GM18951 (cell line): ENCODE measurements around the gene STRADB.
"Not testable (repeated sequence)": the region's sequence is repeated elsewhere in the genome, so short reads cannot be mapped to it uniquely, and the experiment has no call there.

Experiments used
- POLR2A ChIP-seq: IDR thresholded peaks from 4 replicates; pipeline ENCODE4 v1.6.1; 2011; ENCODE audit warnings: mild to moderate bottlenecking; ENCODE audit not compliant: insufficient read length, insufficient read depth; ENCODE audit errors: extremely low read depth
- in situ Hi-C: fragments of 300-500 bp; cut with MboI; formaldehyde crosslinking; loops from one replicate; pipeline ENCODE4 v1.12.0; 2022; ENCODE audit warnings: low sequenced_read_pairs, mixed read lengths, inconsistent platforms; ENCODE audit not compliant: unreplicated experiment

Gene STRADB

DNA sequence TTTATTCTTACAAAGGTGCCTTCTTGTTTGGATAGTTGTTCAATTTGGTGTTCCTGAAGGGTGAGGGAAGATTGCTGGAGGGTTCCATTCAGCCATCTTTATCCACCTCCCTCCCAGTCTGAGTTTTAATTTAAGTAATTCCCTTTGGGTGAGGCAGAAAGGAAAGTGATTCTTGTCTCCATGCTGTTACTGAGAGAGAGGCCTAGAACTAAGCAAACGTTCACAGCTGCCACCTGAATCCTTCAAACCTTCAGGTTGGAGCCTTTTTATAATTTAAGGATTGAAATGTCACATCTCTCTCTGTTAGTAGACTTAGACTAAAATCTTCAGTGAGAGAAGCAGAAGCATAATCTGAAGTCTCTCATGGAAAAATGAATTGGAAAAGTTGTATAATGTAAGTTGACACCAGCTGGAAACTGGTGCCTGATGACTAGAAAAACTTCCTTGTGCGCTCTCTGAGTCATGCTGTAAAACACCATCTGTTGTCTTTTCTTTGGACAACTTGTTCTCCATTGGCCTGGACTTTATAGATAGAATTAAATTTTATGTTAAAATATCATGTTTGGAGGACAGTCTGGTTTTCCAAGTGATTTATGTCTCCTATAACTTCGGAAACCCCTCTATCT lies 14.6 kb downstream of the STRADB start:
- in situ Hi-C loops, result no loop called here
- no peak for TF ChIP-seq POLR2A

DNA sequence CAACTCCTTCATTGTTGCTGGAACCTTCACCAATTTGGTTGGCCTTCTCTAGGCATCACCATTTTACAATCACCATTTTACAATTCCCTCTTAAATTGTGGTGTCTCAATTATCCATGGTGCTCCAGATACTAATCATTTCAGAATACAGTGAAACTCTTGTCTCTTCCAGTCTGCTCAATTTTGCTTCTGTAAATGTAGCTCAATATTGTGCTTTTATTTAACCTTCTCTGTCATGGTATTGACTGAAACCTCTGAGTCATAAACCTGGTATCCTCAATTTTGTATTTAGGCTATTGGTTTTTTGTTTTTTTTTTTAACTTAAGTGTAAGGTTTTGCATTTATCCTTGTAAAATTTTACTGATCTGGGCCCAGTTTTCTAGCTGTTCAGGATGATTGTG lies 16.1 kb downstream of the STRADB start:
- in situ Hi-C loops, result no loop called here
- TF ChIP-seq POLR2A, result no peak

DNA sequence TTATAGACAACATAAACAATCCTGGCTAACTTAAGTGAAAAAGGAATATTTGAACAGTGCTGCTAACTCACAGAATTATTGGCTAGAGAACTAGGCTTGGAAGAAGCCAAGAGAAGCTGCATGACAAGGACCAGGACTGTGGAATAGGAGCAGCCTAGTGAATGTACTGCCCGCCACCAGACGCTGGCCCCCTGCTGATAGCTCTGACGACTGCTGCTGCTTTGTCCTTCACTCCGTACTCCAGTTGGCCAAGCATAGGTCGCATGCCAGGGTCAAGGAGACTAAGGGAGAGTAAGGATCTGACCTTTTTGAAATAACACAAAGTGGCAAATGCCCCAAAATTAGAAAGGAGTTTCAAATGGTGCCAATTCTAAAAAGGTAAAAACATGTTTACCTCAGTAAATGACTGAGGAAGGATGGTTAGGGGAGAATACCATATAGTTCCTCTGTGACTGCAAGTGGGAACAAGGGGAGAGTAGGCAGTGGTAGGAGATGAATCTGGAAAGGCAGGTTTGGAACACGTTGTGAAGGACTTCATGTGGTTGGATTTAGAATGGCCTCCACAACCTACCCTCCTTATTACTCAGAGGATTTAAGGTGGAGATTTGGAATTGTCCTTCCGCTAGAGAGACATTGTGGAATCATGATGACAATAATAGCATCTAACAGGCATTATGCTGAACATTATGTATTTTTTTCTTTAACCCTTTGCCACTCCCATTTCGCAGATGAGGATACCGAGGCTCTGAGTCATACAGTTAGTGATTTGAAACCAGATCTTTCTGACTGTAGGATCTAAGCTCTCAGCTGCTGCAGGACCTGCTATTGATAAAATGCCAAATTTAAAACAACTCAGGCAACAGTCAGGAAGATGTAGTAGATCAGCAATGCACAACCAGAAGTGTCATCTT lies 19.5 kb downstream of the STRADB start:
- TF ChIP-seq POLR2A, result no peak
- in situ Hi-C loops, result no loop called here

DNA sequence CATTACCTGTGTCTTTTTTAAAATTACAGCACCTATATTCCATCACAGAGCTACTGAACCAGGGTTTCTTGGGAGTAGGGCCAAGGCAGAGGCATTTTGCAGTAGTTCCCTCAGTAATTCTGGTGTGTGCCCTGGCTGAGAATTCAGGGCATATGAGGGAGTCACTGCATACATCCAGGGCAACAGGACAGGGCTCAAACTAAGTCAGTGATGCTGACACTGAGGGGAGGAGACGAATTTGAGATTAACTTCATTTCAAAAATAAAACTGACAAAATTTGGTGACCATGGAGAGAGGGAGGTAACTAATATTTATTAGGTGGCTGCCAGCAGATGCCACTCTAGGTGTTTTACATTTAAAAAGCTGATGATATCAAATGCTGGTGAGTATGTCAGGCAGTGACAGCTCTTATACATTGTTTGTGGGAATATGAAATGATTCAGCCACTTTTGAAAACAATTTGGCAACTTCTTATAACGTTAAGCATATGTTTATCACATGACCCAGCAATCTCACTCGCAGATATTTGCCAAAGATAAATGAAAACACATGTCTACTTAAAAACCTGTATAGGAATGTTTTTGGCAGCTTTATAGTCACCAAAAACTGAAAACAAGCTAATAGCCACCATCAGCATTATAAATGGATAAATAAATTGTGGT lies 20.3 kb downstream of the STRADB start:
- in situ Hi-C loops, result no loop called here
- no peak for TF ChIP-seq POLR2A

DNA sequence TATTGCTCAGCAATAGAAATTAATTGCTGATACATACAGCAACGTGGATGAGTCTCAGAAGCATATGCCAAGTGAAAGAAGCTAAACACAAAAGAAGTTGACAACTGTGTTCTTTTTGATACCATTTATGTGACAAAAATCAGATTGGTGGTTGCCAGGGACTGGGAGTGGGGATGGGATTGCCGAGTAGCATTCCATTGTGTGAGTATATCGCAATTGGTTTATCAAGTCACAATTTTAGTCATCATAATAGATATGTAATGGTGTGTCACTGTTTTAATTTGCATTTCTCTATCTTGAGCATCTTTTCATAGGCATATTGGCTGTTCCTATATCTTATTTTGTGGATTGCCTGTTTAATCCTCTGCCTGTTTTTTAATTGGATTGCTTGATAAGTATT lies 20.9 kb downstream of the STRADB start:
- TF ChIP-seq POLR2A, result no peak
- in situ Hi-C loops, result no loop called here

DNA sequence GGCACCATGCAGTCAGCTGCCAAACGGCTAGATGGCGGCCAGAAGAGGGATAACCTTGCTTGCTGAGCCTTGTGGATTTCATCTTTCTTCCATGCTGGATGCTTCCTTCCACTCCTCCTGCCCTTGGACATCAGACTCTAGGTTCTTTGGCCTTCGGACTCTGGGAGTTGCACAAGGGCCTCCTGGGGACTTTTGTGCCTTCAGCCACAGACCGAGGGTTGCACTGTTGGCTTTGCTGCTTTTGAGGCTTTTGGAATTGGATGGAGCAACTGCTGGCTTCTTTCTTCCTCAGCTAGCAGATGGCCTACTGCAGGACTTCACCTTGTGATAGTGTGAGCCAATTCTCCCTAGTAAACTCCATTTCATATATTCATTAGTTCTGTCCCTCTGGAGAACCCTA lies 31.0 kb downstream of the STRADB start:
- no peak for TF ChIP-seq POLR2A
- in situ Hi-C loops, result no loop called here

DNA sequence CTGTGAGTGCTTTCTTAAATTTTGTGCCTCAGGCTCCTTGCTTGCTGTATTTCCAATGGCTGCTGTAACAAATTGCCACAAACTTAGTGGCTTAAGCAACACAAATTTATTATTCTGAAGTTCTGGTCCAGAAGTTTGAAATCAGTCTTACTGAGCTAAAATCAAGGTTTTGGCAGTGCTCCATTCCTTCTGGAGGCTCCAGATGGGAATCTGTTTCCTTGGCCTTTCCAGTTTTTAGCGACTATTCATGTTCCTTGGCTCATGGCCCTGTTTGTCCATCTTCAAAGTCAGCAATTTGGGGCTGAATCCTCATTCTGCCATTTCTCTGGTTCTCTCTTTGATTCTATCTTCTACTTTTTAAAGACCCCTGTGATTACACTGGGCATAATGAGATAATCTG lies 31.8 kb downstream of the STRADB start:
- in situ Hi-C loops, result no loop called here
- TF ChIP-seq POLR2A, result no peak

DNA sequence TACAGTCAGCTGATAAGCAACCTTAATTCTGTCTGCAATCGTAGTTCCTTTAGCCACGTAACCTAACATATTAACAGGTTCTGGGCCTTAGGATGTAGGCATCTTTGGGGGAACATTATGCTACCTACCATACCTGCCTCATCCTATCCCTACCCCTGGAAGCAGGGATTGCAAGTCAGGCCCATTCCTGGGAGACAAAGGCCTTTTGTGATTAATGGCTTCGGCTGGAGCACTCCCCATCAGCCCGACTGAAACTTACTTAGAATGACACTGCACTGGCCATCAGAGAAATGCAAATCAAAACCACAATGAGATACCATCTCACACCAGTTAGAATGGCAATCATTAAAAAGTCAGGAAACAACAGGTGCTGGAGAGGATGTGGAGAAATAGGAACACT lies 32.2 kb downstream of the STRADB start:
- in situ Hi-C loops, result not testable (repeated sequence)

DNA sequence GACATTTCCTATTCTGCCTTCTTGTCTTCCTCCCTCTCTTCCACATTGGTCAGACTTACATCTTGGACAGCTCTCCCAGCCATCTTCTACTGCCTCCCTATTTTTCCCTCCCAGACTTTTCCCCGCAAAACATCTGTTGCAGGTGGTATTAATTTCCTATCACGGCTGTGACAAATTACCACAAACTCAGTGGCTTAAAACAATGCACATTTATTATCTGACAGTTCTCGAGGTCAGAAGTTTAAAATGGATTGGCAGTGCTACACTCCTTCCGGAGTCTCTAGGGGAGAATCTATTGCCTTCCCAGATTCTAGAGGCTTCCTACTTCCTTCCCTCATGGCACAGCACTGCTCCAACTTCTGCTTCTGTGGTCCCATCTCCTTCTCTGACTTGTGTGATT lies 33.3 kb downstream of the STRADB start:
- in situ Hi-C loops, result no loop called here
- TF ChIP-seq POLR2A, result no peak

DNA sequence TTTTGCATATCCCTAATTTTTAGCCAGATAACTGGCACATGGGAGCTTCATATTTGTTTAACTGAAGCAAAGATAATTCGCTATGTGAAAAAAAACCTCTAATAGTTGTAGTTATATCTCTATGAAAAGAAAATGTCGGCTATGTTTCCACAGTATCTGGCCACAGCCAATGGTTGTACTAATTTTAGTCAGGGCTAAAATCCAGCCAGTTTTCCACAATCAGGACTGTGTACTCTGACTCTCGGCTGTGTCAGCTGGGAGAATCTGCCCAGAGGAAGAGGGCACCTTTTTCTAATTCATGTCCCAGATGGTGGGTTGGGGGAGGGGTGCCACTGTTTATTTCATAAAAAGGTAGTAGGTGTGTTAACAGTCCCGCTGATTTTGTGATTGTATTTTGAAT lies 38.8 kb downstream of the STRADB start:
- in situ Hi-C loops, result no loop called here
- TF ChIP-seq POLR2A, result no peak

DNA sequence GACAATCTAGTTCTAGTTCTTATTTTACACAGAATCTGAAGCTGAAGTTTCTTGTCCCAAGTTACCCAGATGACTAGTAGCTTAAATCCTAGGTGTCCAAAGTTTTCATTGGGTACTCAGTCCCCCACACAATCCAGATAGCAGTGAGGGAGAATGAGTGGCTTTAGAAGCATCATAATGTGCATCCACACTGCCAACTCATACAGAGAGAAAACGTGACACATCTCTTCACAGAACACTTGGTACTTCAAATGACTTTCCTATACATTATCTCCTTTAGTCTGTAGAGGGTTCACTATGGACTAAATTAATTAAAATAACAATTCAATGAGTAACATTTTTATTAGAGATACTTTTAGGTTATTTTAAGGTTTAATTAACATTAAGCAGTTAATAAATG lies 45.2 kb downstream of the STRADB start:
- in situ Hi-C loops, result no loop called here
- TF ChIP-seq POLR2A, result no peak

DNA sequence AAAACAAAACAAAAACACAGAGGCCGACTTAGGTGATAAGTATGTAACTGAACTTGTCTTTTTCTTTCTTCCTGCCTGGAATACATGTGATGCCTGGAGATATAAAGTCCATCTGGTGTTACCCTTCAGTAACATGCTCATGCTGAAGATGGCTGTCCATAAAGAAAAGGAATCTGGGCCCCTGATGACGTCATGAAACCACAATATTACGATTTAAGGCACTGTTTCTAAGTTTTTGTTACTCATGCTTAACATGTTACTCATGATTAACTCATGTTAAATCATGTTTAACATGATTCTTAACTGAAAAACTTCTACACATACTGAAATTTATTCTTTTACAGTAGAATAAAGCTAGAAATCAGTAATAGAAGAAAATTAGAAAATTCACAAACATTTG lies 49.0 kb downstream of the STRADB start:
- TF ChIP-seq POLR2A, result no peak
- in situ Hi-C loops, result no loop called here

DNA sequence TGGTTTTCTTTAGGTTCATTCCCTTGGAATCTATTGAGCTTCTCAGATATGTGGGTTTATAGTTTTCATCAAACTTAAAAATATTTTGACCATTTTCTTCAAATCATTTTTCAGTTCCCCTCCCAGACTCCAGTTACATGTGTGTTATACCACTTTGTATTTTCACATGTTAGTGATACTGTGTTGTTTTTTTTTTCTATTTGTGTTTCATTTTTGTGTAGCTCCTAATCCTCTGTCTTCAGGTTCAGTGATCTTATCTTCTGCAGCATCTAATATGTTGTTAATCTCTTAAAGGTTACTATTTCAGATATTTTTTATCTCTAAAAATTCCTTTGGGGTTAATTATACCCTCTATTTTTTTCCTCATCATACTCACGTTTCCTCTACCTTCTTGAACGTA lies 51.2 kb downstream of the STRADB start:
- in situ Hi-C loops, result no loop called here
- TF ChIP-seq POLR2A, result no peak

DNA sequence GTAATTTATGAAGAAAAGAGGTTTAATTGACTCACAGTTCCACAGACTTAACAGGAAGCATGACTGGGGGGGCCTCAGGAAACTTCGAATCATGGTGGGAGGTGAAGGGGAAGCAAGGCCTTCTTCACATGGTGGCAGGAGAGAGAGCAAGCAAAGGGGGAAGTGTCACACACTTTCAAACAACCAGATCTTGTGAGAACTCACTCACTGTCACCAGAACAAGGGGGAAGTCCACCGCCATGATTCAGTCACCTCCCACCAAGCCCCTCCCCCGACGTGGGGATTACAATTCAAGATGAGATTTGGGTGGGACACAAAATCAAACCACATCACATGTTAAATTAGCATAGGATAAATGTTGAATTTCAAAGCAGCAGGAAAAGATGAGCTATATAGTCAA lies 56.2 kb downstream of the STRADB start:
- in situ Hi-C loops, result no loop called here
- no peak for TF ChIP-seq POLR2A
